ENCODE results near the gene PSD2.

The PSD2 gene

DNA sequence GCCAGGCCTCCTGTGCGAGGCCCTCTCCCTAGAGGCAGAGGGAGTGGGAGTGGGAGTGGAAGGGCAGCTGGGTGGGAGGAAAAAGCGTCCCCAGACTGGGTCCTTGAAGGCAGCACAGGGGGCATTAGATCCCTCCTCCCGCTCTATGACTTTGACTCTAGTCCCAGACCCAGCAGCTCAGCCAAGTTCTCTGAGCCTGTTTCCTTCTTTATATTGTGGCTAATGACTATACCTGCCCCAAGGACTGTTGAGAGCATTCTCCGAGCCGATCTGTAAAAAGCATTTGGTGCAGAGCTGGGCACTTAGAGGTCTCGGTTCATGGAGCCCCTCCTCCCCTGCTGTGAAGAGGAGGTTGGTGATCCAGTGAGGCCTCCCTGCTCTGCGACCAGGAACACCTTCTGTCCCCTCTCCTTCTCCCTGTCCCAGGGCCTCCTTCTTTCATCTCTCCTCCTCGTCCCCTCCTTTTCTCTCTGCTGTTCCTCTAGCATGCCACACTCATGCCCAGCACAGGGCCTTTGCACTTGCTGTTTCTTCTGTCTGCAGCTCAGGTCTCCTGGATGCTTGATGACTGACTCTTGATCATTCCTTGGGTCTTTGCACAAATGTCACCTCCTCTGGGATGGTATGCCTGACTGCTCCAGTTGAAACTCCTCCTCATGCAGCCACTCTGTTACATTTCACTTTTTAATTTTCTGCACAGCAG lies 23.4 kb upstream of the PSD2 start:
- TF ChIP-seq, protein P1, sequence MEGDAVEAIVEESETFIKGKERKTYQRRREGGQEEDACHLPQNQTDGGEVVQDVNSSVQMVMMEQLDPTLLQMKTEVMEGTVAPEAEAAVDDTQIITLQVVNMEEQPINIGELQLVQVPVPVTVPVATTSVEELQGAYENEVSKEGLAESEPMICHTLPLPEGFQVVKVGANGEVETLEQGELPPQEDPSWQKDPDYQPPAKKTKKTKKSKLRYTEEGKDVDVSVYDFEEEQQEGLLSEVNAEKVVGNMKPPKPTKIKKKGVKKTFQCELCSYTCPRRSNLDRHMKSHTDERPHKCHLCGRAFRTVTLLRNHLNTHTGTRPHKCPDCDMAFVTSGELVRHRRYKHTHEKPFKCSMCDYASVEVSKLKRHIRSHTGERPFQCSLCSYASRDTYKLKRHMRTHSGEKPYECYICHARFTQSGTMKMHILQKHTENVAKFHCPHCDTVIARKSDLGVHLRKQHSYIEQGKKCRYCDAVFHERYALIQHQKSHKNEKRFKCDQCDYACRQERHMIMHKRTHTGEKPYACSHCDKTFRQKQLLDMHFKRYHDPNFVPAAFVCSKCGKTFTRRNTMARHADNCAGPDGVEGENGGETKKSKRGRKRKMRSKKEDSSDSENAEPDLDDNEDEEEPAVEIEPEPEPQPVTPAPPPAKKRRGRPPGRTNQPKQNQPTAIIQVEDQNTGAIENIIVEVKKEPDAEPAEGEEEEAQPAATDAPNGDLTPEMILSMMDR (IDR thresholded peaks at IDR 0.05; ENCODE audit: control insufficient read depth, extremely low read depth, insufficient read depth): no peak
- no peak for DNase-seq (ENCODE audit: low read depth)
- H3K4me3 ChIP-seq (ENCODE audit: low read depth, low read length): no peak overlapping the region

- DNase-seq (ENCODE audit: low read depth): no peak
- TF ChIP-seq, protein P1 (IDR thresholded peaks at IDR 0.05; ENCODE audit: control insufficient read depth, extremely low read depth, insufficient read depth): no peak
- H3K4me3 ChIP-seq (ENCODE audit: low read depth, low read length): no peak overlapping the region
Observed at GRCh38 chr5:139772927-139773690, 22.5 kb upstream of the PSD2 start.

DNA sequence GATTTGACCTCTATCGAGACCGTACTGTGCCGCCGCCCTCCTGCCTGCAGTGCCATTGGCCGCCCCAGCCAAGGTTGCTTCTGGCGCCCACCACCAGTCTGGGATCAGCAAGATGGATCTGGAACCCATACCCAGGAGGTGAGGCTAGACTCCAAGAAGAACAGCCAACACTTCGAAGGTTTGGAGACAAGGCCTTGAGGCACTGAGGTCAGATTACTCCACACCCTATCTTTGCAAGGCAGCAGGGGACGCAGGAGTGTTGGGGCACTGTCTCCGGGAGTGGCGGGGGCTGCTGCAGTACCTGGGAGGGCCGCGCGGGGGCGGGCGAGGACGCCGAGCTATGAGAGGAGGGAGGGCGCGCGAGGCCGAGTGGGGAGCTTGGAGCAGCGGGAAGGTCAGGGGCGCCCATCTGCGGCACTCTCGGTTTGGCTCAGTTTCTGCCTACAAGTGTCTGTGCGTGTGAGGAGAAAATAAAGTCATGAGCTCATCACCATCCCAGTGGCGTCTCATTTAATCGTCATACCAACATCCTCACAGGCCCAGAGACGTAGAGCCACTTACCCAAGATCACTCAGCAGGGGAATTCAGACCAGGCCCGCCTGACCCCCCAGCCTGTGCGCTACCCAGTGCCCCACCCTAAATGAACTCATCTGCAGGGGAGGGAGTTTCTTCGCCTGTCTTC lies 20.5 kb upstream of the PSD2 start:
- H3K4me3 ChIP-seq (ENCODE audit: low read depth, low read length): no peak overlapping the region
- TF ChIP-seq, protein P1 (IDR thresholded peaks at IDR 0.05; ENCODE audit: control insufficient read depth, extremely low read depth, insufficient read depth): peak; percentile 81
- DNase-seq (ENCODE audit: low read depth): no peak

DNA sequence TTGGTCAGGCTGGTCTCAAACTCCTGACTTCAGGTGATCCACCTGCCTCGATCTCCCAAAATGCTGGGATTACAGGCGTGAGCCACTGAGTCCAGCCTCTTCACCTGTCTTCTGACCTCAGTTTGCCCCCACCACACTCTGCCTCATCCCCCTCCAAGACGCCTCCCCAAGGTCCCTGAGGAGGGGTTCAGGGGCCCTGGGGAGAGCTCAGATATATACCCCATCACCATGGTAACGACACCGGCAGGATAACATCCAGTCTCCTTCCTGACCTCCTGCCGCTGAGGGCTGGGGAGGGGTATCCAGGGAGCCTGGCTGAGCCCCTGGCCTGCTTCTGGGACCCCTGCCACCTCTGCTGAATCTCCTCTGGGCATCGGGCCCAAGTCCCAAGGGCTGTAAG lies 19.7 kb upstream of the PSD2 start:
- TF ChIP-seq, protein P1 (IDR thresholded peaks at IDR 0.05; ENCODE audit: control insufficient read depth, extremely low read depth, insufficient read depth): no peak
- H3K4me3 ChIP-seq (ENCODE audit: low read depth, low read length): no peak overlapping the region
- DNase-seq (ENCODE audit: low read depth): no peak

GRCh38 chr5:139776861-139777260 lies 18.7 kb upstream of the PSD2 start:
- no peak overlapping the region for H3K4me3 ChIP-seq (ENCODE audit: low read depth, low read length)
- TF ChIP-seq, protein P1 (IDR thresholded peaks at IDR 0.05; ENCODE audit: control insufficient read depth, extremely low read depth, insufficient read depth): no peak
- no peak for DNase-seq (ENCODE audit: low read depth)

DNA sequence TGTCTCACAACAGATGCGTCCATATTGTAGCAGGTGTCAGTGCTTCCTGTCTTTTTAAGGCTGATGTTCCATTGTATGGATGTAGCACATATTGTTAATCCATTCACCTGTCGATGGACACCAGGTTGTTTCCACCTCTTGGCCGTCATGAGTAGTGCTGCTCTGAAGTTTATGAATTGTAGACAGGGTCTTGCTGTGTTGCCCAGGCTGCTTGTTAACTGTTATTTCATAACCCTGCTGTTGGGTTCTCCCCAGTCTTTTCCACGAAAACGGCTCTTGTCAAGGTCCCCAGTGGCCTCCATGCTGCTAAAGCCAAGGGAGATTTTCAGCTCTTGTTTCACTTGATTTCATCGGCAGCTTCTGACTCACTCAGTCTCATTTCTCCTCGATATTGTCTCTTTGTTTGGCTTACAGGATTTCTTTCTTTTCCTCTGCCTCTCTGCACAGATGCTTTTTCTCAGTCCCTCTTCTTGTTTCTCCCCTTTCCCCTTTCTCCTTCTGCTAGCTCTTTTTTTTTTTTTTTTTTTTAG lies 12.1 kb upstream of the PSD2 start:
- H3K4me3 ChIP-seq (ENCODE audit: low read depth, low read length): no peak overlapping the region
- TF ChIP-seq, protein P1 (IDR thresholded peaks at IDR 0.05; ENCODE audit: control insufficient read depth, extremely low read depth, insufficient read depth): no peak
- DNase-seq (ENCODE audit: low read depth): no peak

Measured in LNCaP clone FGC (cell line).